GM21529 (cell line): Measurements from ENCODE around the gene LIN52.

Experiments
- ATAC-seq: cut with Tn5 transposase; IDR thresholded peaks from one replicate; pipeline ENCODE4 v1.9.1; 2021; ENCODE audit not compliant: unreplicated experiment

Gene LIN52

GRCh38 chr14:74190927-74191575 lies 106.3 kb downstream of the LIN52 start:
- no peak for ATAC-seq

DNA sequence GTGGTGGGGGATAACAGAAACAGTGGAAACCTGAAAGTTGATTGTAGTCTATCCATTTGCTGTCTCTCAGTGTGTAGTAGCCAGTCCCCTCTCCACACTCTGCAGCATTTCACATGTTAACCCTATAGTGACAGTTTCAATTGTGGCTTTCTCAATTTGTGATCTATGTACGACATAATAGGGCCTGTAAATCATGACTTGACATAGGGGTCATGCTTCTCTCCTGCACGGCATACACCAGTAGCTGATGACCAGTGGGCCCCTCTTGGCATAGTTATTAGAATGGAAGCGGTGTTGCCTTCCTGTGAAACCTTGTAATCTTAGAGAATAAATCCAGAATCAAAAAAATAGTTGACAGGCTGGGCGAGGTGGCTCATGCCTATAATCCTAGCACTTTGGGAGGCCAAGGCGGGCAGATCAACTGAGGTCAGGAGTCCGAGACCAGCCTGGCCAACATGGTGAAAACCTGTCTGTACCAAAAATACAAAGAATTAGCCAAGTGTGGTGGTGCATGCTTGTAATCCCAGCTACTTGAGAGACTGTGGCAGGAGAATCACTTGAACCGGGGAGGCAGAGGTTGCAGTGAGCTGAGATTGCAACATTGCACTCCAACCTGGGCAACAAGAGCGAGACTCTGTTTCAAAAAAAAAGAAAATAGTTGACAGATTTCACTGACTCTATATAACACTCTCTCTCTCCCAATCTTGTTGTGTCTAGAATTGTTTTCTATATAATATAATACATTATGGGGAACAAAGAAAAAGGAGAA lies 109.9 kb downstream of the LIN52 start:
- no peak for ATAC-seq

GRCh38 chr14:74195623-74196022 lies 110.9 kb downstream of the LIN52 start:
- no peak for ATAC-seq

- no peak for ATAC-seq
Observed at GRCh38 chr14:74198441-74199234, 113.9 kb downstream of the LIN52 start.

DNA sequence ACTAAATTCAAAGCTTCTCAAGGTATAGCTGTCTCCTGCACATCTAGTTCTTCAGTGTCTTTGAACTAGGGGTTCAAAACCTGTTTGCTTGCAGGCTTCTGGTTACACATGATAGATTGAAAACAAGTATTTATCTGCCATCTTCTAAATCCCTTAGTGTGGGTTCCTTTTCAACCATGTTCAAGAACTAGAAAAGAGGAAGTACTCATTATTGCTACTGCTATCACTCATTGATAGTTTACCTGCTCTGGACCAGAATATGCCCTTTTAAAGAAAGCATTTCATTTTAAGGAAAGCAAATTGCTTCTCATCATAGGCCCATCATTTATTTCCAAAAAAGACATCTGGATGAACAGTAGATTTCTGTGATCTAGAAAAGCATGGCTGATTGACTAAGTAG lies 117.4 kb downstream of the LIN52 start:
- no peak for ATAC-seq

- ATAC-seq = no peak
Observed at GRCh38 chr14:74203639-74204038, 118.9 kb downstream of the LIN52 start.

DNA sequence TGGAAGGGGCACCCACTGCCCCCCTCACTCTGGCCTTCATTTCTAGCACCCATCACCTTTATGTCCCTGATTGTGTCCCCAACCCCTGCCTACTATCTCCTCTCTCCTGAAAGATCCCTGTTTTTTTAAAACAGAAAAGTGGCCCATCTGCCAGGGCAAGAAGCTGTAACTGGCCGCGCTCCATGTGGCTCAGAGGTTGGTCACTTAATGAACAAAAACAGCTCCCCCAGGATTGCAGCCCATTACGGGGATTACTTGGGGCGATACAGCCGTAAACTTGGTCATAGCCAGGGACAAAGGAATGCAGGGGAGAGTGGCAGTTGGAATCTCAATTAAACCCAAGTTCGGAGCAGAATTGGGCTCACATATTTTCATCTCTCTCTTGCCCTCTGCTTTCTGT lies 119.7 kb downstream of the LIN52 start:
- no peak for ATAC-seq

DNA sequence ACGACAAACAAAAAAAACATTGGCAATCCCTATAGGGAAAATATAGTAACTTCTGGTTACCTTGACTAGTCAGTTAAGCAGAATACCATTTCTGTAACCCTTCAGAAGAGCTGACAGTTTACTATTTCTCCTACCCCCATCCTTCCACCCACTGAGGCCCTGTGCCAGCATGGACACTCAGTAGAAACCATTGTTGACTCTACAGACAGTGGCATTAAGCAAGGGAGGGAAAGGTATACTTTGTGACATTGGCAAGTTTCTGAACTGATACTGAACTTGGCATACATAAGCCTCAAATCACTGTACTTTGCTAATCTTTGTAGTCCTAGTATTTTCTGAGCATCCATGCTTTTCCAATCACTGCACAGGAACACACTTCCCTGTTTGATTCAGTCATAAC lies 121.1 kb downstream of the LIN52 start:
- no peak for ATAC-seq

GRCh38 chr14:74207943-74208342 lies 123.2 kb downstream of the LIN52 start:
- no peak for ATAC-seq

DNA sequence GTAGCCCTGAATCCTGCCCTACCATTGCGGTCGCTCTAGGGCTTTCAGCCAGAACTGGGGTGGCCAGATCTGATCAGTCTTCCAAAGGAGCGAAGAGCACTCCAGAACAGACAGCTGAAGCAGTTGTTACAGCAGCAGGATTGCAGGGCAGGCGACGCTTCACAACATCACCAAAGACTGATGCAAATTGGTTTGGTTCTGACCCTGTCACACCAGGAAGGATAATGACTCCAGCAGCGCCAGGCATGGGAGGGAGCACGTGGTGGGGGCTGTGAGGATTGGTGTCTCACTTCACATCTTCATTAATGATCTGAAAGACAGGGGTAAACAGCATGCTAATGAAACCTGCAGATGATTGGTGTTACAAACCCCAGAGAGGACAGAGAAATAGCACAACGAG lies 123.9 kb downstream of the LIN52 start:
- no peak for ATAC-seq

- no peak for ATAC-seq
Observed at GRCh38 chr14:74211945-74212580, 127.3 kb downstream of the LIN52 start.

DNA sequence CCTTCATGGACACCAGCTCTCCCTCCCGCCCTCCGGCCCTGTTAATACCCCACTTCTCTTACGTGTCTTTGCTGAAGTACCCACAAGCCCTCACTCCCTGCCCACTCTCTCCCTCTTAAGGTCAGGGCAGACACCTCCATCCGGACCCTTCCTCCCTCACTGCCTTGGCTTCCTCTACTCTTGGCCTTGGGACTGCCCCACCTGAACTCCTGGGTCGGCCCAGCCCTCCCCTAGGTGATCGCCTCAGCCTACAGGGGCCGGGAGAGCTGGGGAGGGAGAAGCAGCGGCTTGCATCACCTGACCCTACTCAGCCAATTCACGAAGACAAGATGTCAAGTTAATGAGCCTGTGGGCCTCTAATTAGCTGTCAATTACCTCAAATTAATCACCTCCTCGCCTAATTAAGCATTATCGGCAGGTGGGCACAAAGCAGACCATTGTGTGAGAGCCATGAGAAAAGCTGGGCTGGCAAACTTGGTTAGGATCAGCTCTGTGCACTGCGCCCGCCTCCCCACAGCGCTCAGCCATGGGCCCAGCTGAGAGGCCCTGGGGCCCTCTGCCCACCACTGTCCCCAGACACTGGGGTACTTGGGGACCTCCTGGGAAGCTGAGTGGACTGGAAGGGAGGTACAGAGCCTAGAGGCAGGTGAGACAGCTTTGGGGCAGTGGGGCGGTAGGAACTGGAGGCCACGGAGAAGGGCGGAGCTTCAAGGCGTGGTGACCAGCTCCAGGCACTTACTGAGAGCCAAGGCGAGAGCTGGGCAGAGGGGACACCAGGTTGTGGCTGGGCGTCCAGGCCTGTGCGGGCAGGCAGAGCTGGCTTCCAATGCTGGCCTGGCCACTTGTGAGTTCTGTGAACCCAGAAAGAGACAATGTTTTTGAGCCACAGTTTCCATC lies 129.4 kb downstream of the LIN52 start:
- ATAC-seq = no peak

- ATAC-seq = no peak
Observed at GRCh38 chr14:74216671-74217070, 131.9 kb downstream of the LIN52 start.

DNA sequence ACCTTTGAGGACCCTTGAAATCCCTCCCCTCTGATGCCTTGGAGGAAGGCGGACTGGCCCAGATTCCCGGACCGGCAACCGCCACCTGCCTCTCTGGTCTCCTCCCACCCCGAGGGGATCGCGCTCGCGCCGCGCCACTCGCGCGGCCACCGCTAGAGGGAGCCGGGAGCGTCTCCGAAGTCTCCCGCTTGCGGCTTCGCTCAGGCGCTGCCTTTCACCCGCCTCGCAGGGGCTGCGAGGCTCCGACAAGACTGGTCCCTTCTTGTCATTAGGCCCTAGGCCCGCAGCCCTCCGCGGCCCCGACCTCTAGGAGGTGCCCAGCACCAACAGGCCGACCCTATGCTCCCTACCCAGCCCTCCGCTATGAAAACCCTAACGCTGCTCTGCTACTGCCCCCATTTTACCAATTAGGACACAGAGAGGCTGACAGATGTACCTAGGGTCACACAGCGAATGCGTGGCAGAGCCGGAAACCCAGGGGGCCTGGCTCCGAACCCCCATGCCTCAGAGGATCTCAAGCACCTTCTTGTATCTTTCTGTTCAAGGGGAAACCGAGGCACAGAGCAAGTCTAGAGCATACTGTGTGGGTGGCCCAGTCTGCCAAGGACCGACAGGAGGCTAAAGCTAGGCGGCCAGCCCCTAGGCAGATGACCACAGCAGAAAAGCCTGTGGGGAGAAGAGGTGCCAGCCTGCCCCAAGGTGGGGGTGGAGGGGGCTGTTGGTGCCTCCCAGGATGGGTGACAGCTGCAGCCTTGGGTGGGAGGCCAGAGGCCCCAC lies 133.1 kb downstream of the LIN52 start:
- peak; percentile 66 for ATAC-seq

- no peak for ATAC-seq
Observed at GRCh38 chr14:74218462-74218861, 133.7 kb downstream of the LIN52 start.

- ATAC-seq = no peak
Observed at GRCh38 chr14:74219277-74220205, 134.8 kb downstream of the LIN52 start.

- no peak for ATAC-seq
Observed at GRCh38 chr14:74220991-74221390, 136.2 kb downstream of the LIN52 start.

GRCh38 chr14:74221741-74222140 lies 137.0 kb downstream of the LIN52 start:
- ATAC-seq = no peak

DNA sequence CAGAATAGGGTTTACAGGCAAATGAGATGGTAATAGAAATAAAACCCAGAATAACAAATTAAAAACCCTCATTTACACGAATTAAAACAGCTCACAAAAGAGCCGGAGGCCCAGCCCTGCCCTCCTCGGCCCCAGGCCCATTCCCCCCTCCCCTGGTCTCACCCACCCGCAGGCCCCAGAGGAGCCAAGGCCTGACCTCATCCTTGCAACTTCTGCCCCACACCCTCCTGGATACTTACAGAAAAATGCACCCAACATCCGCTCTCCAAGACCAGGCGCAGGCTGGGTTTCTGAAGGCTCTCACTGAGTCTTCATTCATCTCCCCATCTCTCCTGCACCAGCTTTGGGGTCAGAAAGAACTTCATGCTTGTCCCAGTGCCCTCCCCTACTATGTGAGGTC lies 138.3 kb downstream of the LIN52 start:
- no peak for ATAC-seq
